GM12878 (cell line): ENCODE measurements around the gene ZBTB22. TPM values are rescaled to one million over a fixed set of nuclear protein-coding genes. Genes with fewer than 3 reads are reported as not detected.

Source experiments
- BHLHE40 ChIP-seq, 2 experiments: fragments of 450-650 bp in 1 of 2; IDR thresholded peaks; 2 replicates each; pipeline ENCODE4 v1.6.1; 2011 to 2017; ENCODE audit warnings: low read depth in 2 of 2, borderline replicate concordance in 1 of 2, improper control_type of control experiment in 1 of 2, low read length in 1 of 2, mild to moderate bottlenecking in 1 of 2
- CREB1 ChIP-seq: IDR thresholded peaks from 2 replicates; pipeline ENCODE4 v1.6.1; 2012; ENCODE audit warnings: low read depth, mild to moderate bottlenecking, inconsistent platforms
- E2F8 ChIP-seq: fragments of 450-650 bp; IDR thresholded peaks from 2 replicates; pipeline ENCODE4 v1.6.1; 2018; ENCODE audit warnings: mild to moderate bottlenecking, low read depth, moderate library complexity; ENCODE audit not compliant: partially characterized antibody
- HDAC2 ChIP-seq: fragments of 200-600 bp; sonication (generic); IDR thresholded peaks from 2 replicates; pipeline ENCODE4 v1.6.1; 2017
- LARP7 ChIP-seq: fragments of 450-650 bp; IDR thresholded peaks from 2 replicates; pipeline ENCODE4 v1.6.1; 2017; ENCODE audit warnings: mild to moderate bottlenecking
- MXI1 ChIP-seq: fragments of 150-350 bp; IDR thresholded peaks from 2 replicates; pipeline ENCODE4 v1.6.1; 2011; ENCODE audit warnings: low read depth, mild to moderate bottlenecking, inconsistent platforms, low read length, improper control_type of control experiment
- REST ChIP-seq: IDR thresholded peaks from 2 replicates; pipeline ENCODE4 v1.6.1; 2012; ENCODE audit warnings: mild to moderate bottlenecking, low read depth, low read length
- RFX5 ChIP-seq: IDR thresholded peaks from 2 replicates; pipeline ENCODE4 v1.6.1; 2011; ENCODE audit warnings: low read depth, low read length, improper control_type of control experiment
- TAF1 ChIP-seq: IDR thresholded peaks from 2 replicates; pipeline ENCODE4 v1.6.1; 2011; ENCODE audit warnings: mild to moderate bottlenecking, low read depth, low read length, borderline replicate concordance
- WRNIP1 ChIP-seq: IDR thresholded peaks from 2 replicates; pipeline ENCODE4 v1.6.1; 2011; ENCODE audit warnings: low read depth, low read length, improper control_type of control experiment, borderline replicate concordance
- ZBTB40 ChIP-seq: fragments of 450-650 bp; IDR thresholded peaks from 2 replicates; pipeline ENCODE4 v1.6.1; 2016; ENCODE audit warnings: mild to moderate bottlenecking, moderate library complexity, borderline replicate concordance
- ZNF24 ChIP-seq: fragments of 450-650 bp; IDR thresholded peaks from 2 replicates; pipeline ENCODE4 v1.6.1; 2017; ENCODE audit warnings: antibody characterized with exemption, mild to moderate bottlenecking
- ZNF592 ChIP-seq: fragments of 450-650 bp; IDR thresholded peaks from 2 replicates; pipeline ENCODE4 v1.6.1; 2017; ENCODE audit warnings: mild to moderate bottlenecking, moderate library complexity
- polyA plus RNA-seq, 11 experiments: library from polyadenylated mRNA; depleted of rRNA in 4 of 11; unstranded in 6 of 11; stranded (reverse) in 5 of 11; fragments of >200 nt; fragmentation: Nextera tagmentation in 4 of 11; fragmentation: Illumina TruSeq in 1 of 11; extraction: Ambion mirVana in 4 of 11; extraction: Trizol in 1 of 11; gene quantifications; 1 replicate in 1 of 11; 2 replicates in 10 of 11; pipeline versions ENCODE4 v1.2.1 to v1.2.3, GENCODE V29; 2011 to 2016; ENCODE audit warnings: inconsistent platforms in 2 of 11, missing spikeins in 2 of 11, low read depth in 1 of 11
- total RNA-seq, 4 experiments: library from RNA; depleted of rRNA in 3 of 4; stranded (reverse); fragments of >200 nt in 3 of 4; fragmentation: Illumina TruSeq in 1 of 4; extraction: Trizol in 1 of 4; gene quantifications; 2 replicates each; pipeline versions ENCODE4 v1.2.1 to v1.2.3, GENCODE V29; 2013 to 2021

The ZBTB22 gene
- total and polyA plus RNA-seq, 10 of the 15 experiments (the other 5 are each of a cell fraction or from before 2014, with no cell fraction given) = 0.11 to 9.9 (median 4.8) TPM

- TF ChIP-seq REST (no peak), ZNF24 (no peak), HDAC2 (no peak), RFX5 (0 out of 2 replicates have a peak, but pooled peaks have one; percentile 57), ZBTB40 (no peak; the same call in 1 of the 2 replicates), TAF1 (no peak), CREB1 (peak; percentile 62), MXI1 (peak; percentile 59; the same call in 1 of the 2 replicates), BHLHE40 (IDR thresholded peaks at IDR 0.05; ENCODE audit: borderline replicate concordance in 1 of 2, low read depth in 2 of 2, low read length in 1 of 2) (peak; percentile 49 to 77), WRNIP1 (peak; percentile 97; the same call in 1 of the 2 replicates), ZNF592 (no peak), LARP7 (no peak; the same call in 1 of the 2 replicates), E2F8 (peak; percentile 53)
Measured at GRCh38 chr6:33317669-33318425, at the start of gene ZBTB22 (continued).
